ENCODE measurements around the gene PTTG1.

GRCh38 chr5:160423099-160423498, 1.4 kb downstream of the PTTG1 start:
- TF ChIP-seq CTCF (conservative IDR thresholded peaks at IDR 0.05; ENCODE audit: low read length) (no peak), EZH2phosphoT487 (IDR thresholded peaks at IDR 0.05; ENCODE audit: borderline replicate concordance) (no peak)
